ENCODE measurements around the gene MEGF8. TPM values are rescaled to one million over a fixed set of nuclear protein-coding genes. Genes with fewer than 3 reads are reported as not detected.

The MEGF8 gene
- total and polyA plus RNA-seq, 12 donors, result 10.2 to 44.6 (median 40.2) TPM

DNA sequence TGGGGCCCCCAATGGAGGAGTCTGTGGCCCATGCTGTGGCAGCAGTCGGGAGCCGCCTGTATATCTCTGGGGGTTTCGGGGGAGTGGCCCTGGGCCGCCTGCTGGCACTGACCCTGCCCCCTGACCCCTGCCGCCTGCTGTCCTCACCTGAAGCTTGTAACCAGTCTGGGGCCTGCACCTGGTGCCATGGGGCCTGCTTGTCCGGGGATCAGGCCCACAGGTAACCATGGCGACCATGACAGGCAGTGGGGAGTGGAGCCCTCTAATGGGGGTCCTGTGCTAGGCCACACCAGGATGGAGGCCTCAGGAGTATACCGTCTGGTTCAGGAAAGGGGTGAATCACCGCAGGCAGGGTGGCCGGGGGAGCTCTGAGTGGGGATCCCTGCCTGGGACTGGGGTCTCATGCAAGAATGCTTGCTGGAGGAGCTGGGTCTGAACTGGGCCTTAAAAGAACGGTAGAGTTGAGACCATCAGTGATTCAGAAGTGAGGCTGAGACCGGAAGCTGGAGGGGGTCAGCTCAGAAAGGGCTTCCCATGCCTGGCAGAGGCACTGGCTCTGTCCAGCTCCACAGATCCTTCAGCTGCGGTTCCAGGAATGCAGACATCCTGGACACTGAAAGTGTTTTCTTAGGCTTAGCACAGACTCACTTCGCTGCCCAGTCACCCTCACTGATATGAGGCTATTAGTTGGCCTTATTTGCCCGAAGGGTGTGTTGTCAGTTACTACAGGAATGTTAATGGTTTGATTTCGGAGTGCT lies 35.5 kb downstream of the MEGF8 start:
- DNase-seq, result no peak
- Histone ChIP-seq H3K27me3 (no peaks in the 10 kb centered on the region), H3K36me3 (peaks cover 0 to 80% (median 32%) of the 10 kb centered on the region in 9 donors), H3K4me3 (no peak overlapping the region), H3K9me3 (peaks cover 0 to 16% (median 4%) of the 10 kb centered on the region in 11 donors), H3K27ac (no peak overlapping the region), H3K4me1 (peaks cover 0 to 17% (median 8%) of the 10 kb centered on the region in 9 donors)
- no peak for ATAC-seq
- intact Hi-C loops (cut with DNase I), result no loop called here
- WGBS, 2 donors, result 87 to 89% methylated on average over 16 of the region's 16 CpGs
- TF ChIP-seq, protein P1, sequence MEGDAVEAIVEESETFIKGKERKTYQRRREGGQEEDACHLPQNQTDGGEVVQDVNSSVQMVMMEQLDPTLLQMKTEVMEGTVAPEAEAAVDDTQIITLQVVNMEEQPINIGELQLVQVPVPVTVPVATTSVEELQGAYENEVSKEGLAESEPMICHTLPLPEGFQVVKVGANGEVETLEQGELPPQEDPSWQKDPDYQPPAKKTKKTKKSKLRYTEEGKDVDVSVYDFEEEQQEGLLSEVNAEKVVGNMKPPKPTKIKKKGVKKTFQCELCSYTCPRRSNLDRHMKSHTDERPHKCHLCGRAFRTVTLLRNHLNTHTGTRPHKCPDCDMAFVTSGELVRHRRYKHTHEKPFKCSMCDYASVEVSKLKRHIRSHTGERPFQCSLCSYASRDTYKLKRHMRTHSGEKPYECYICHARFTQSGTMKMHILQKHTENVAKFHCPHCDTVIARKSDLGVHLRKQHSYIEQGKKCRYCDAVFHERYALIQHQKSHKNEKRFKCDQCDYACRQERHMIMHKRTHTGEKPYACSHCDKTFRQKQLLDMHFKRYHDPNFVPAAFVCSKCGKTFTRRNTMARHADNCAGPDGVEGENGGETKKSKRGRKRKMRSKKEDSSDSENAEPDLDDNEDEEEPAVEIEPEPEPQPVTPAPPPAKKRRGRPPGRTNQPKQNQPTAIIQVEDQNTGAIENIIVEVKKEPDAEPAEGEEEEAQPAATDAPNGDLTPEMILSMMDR (IDR thresholded peaks at IDR 0.05), result no peak

DNA sequence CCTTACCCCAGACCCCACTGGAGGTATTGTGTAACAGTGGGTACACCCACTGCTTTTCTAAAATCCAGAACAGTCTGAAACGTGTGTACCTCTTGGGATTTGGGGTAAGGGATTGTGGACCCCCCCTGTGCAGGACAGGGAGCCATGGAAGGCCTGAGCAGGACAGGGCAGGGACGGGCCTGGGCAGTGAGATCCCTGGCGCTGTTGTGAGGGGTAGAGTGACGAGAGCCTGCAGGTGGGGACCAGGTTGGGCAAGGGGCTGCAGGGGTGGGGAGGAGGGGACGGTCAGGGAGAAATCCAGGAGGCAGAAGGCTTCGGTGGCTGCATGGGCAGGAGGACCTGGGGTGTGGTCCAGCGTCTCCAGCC lies 36.1 kb downstream of the MEGF8 start:
- Histone ChIP-seq H3K4me1 (peaks cover 0 to 22% (median 13%) of the 10 kb centered on the region in 9 donors), H3K27me3 (no peaks in the 10 kb centered on the region), H3K4me3 (no peak overlapping the region), H3K9me3 (peaks cover 0 to 16% (median 4%) of the 10 kb centered on the region in 11 donors), H3K27ac (no peak overlapping the region), H3K36me3 (peaks cover 0 to 79% (median 26%) of the 10 kb centered on the region in 9 donors)
- DNase-seq, result no peak
- 92 to 96% methylated on average over 7 of the region's 7 CpGs for WGBS, 2 donors
- no peak for ATAC-seq
- intact Hi-C loops (cut with DNase I), result no loop called here
- TF ChIP-seq, protein P1 (IDR thresholded peaks at IDR 0.05), result no peak

DNA sequence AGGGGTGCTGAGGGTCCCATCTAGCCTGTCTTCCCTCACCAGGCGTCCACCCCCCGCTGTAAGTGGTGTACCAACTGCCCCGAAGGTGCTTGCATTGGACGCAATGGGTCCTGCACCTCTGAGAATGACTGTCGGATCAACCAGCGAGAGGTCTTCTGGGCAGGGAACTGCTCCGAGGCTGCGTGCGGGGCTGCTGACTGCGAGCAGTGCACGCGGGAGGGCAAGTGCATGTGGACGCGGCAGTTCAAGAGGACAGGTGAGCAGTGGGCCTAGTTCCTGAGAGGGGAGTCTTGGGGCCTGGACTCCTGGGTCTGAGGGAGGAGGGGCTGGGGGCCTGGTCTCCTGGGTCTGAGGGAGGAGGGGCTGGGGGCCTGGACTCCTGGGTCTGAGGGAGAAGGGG lies 36.9 kb downstream of the MEGF8 start:
- peaks cover 0 to 31% (median 13%) of the 10 kb centered on the region in 9 donors for H3K4me1 ChIP-seq
- no peak overlapping the region for H3K27ac ChIP-seq
- 95 to 97% methylated on average over 14 of the region's 14 CpGs for WGBS, 2 donors
- H3K36me3 ChIP-seq, result peaks cover 0 to 71% (median 18%) of the 10 kb centered on the region in 9 donors
- TF ChIP-seq, protein P1 (IDR thresholded peaks at IDR 0.05), result no peak
- DNase-seq (no peak), ATAC-seq (no peak)
- H3K27me3 ChIP-seq, result no peaks in the 10 kb centered on the region
- peaks cover 0 to 16% (median 4%) of the 10 kb centered on the region in 11 donors for H3K9me3 ChIP-seq
- H3K4me3 ChIP-seq, result no peak overlapping the region
- intact Hi-C loops (cut with DNase I), result no loop called here

DNA sequence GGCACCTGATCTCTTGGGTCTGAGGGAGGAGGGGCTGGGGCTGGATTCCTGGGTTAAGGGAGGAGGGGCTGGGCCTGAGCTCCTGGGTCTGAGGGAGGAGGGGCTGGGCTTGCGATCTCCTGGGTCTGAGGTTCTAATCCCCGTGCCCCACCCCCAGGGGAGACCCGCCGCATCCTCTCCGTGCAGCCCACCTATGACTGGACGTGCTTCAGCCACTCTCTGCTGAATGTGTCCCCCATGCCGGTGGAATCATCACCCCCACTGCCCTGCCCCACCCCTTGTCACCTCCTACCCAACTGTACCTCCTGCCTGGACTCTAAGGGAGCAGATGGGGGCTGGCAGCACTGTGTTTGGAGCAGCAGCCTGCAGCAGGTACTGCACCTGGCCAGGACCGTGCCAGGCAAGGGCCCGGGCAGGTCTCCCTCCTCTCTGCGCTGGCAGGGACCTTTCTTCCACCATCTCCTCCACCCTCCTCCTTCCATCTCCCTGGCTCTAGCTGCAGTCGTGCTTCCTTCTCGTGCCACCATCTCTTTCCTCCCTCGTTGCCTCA lies 37.5 kb downstream of the MEGF8 start:
- Histone ChIP-seq H3K27ac (no peak overlapping the region), H3K36me3 (peaks cover 0 to 65% (median 18%) of the 10 kb centered on the region in 9 donors), H3K4me3 (no peak overlapping the region), H3K9me3 (peaks cover 0 to 16% (median 4%) of the 10 kb centered on the region in 11 donors), H3K4me1 (peaks cover 0 to 35% (median 13%) of the 10 kb centered on the region in 9 donors), H3K27me3 (no peaks in the 10 kb centered on the region)
- no peak for ATAC-seq
- TF ChIP-seq, protein P1 (IDR thresholded peaks at IDR 0.05), result no peak
- WGBS, 2 donors, result 91 to 94% methylated on average over 12 to 13 of the region's 13 CpGs
- intact Hi-C loops (cut with DNase I), result no loop called here
- no peak for DNase-seq
